Fibroblast of mammary gland (primary cell): ENCODE data around the gene COG7.

Experiments
- DNase-seq: peaks from one replicate; pipeline ENCODE4 v3.0.0-alpha.2; 2010; ENCODE audit warnings: low read depth
- H3K4me3 ChIP-seq: 2 replicates; pipeline ENCODE4 v1.5.1; 2011; ENCODE audit warnings: low read depth, mild to moderate bottlenecking, low read length, moderate library complexity; ENCODE audit not compliant: control insufficient read depth
- CTCF ChIP-seq: conservative IDR thresholded peaks from 2 replicates; pipeline ENCODE4 v1.5.1; 2011; ENCODE audit warnings: low read depth, low read length, inconsistent platforms; ENCODE audit not compliant: control insufficient read depth, insufficient read depth

COG7 gene

GRCh38 chr16:23365602-23366240 lies 87.3 kb downstream of the COG7 start:
- TF ChIP-seq CTCF, result no peak
- no peak for DNase-seq

GRCh38 chr16:23362460-23363317 lies 90.3 kb downstream of the COG7 start:
- no peak for TF ChIP-seq CTCF
- DNase-seq, result no peak
- no peak overlapping the region for H3K4me3 ChIP-seq

More at GRCh38 chr16:23365602-23366240, 87.3 kb downstream of the COG7 start:
- H3K4me3 ChIP-seq, result no peak overlapping the region

GRCh38 chr16:23359092-23359760 lies 93.8 kb downstream of the COG7 start:
- H3K4me3 ChIP-seq, result no peak overlapping the region
- DNase-seq, result no peak
- TF ChIP-seq CTCF, result no peak

- no peak for DNase-seq
- TF ChIP-seq CTCF, result no peak
- H3K4me3 ChIP-seq, result no peak overlapping the region
These were observed 95.2 kb downstream of the COG7 start for GRCh38 chr16:23357761-23358290.

- TF ChIP-seq CTCF, result no peak
- H3K4me3 ChIP-seq, result no peak overlapping the region
- no peak for DNase-seq
These were observed 96.0 kb downstream of the COG7 start for GRCh38 chr16:23356941-23357340.

- H3K4me3 ChIP-seq, result no peak overlapping the region
- no peak for DNase-seq
- TF ChIP-seq CTCF, result no peak
These were observed 97.8 kb downstream of the COG7 start for GRCh38 chr16:23355106-23355670.
